ENCODE data around the gene CHD2. TPM values are rescaled to one million over a fixed set of nuclear protein-coding genes. Genes with fewer than 3 reads are reported as not detected.

CHD2 gene
- total and polyA plus RNA-seq, 4 donors = 13.9 to 90.2 (median 49.4) TPM

DNA sequence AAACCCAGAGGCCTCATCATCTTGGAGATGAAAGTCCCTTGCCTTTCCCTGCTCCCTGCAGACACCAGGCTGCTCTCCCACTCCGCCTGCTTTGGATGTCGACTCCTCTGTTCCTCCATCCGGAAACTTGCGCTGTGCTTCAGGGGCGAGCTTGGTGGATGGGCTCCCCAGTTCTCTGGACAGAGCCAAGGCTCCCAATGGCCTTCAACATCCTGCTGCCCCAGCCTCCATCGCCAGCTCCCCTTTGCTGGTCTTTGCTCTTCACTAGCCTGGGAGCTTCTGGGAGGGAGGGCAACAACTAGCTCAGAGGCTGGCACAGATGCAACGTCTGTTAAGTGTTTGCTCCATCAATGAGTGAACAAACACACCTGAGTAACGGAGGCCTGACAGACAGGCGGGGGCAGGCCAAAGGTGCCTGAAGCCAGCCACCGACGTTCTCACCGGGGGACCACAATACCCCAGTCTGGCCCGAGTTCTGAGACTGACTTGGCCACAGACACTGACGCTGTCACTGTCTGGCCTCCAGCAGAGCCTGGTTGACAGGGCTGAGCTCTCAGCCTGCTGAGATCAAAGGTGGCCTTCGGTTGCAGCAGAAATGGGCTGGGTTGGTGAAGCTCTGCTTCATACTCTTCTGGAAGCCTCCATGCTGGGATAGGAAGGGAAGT is 149.9 kb downstream of the CHD2 start:
- no peak overlapping the region for H3K27ac ChIP-seq (ENCODE audit: low read depth in 1 of 2, low read length in 2 of 2)
- DNase-seq (ENCODE audit: low spot score) = no peak
- no peak overlapping the region for H3K9ac ChIP-seq (ENCODE audit: low read depth in 1 of 2, low read length in 2 of 2)
- H3K27me3 ChIP-seq (ENCODE audit: control insufficient read depth in 4 of 4, insufficient read depth in 4 of 4, low read length in 3 of 4) = no peaks in the 10 kb centered on the region
- WGBS = 60% methylated on average over 15 of the region's 15 CpGs
- peaks cover 0 to 4% (median 2%) of the 10 kb centered on the region in 4 donors for H3K9me3 ChIP-seq (ENCODE audit: control insufficient read depth in 4 of 4, low read length in 3 of 4)
- no peaks in the 10 kb centered on the region for H3K36me3 ChIP-seq (ENCODE audit: control insufficient read depth in 4 of 4, insufficient read depth in 3 of 4, low read depth in 1 of 4, low read length in 3 of 4)
- H3K4me3 ChIP-seq (ENCODE audit: low read depth in 1 of 3, low read length in 3 of 3) = no peak overlapping the region
- no peak for TF ChIP-seq RAD21 (IDR thresholded peaks at IDR 0.05)
- TF ChIP-seq HNF4A (conservative IDR thresholded peaks at IDR 0.05) = no peak
- TF ChIP-seq, protein P1, sequence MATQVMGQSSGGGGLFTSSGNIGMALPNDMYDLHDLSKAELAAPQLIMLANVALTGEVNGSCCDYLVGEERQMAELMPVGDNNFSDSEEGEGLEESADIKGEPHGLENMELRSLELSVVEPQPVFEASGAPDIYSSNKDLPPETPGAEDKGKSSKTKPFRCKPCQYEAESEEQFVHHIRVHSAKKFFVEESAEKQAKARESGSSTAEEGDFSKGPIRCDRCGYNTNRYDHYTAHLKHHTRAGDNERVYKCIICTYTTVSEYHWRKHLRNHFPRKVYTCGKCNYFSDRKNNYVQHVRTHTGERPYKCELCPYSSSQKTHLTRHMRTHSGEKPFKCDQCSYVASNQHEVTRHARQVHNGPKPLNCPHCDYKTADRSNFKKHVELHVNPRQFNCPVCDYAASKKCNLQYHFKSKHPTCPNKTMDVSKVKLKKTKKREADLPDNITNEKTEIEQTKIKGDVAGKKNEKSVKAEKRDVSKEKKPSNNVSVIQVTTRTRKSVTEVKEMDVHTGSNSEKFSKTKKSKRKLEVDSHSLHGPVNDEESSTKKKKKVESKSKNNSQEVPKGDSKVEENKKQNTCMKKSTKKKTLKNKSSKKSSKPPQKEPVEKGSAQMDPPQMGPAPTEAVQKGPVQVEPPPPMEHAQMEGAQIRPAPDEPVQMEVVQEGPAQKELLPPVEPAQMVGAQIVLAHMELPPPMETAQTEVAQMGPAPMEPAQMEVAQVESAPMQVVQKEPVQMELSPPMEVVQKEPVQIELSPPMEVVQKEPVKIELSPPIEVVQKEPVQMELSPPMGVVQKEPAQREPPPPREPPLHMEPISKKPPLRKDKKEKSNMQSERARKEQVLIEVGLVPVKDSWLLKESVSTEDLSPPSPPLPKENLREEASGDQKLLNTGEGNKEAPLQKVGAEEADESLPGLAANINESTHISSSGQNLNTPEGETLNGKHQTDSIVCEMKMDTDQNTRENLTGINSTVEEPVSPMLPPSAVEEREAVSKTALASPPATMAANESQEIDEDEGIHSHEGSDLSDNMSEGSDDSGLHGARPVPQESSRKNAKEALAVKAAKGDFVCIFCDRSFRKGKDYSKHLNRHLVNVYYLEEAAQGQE (IDR thresholded peaks at IDR 0.05) = no peak
- TF ChIP-seq SP1 (IDR thresholded peaks at IDR 0.05) = no peak
- no peak for TF ChIP-seq YY1 (IDR thresholded peaks at IDR 0.05)
- TF ChIP-seq, protein P2, sequence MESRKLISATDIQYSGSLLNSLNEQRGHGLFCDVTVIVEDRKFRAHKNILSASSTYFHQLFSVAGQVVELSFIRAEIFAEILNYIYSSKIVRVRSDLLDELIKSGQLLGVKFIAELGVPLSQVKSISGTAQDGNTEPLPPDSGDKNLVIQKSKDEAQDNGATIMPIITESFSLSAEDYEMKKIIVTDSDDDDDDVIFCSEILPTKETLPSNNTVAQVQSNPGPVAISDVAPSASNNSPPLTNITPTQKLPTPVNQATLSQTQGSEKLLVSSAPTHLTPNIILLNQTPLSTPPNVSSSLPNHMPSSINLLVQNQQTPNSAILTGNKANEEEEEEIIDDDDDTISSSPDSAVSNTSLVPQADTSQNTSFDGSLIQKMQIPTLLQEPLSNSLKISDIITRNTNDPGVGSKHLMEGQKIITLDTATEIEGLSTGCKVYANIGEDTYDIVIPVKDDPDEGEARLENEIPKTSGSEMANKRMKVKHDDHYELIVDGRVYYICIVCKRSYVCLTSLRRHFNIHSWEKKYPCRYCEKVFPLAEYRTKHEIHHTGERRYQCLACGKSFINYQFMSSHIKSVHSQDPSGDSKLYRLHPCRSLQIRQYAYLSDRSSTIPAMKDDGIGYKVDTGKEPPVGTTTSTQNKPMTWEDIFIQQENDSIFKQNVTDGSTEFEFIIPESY (IDR thresholded peaks at IDR 0.05) = no peak
- no peak for TF ChIP-seq JUND (IDR thresholded peaks at IDR 0.05)
- TF ChIP-seq FOXA1 (IDR thresholded peaks at IDR 0.05) = no peak
- TF ChIP-seq, protein P3, sequence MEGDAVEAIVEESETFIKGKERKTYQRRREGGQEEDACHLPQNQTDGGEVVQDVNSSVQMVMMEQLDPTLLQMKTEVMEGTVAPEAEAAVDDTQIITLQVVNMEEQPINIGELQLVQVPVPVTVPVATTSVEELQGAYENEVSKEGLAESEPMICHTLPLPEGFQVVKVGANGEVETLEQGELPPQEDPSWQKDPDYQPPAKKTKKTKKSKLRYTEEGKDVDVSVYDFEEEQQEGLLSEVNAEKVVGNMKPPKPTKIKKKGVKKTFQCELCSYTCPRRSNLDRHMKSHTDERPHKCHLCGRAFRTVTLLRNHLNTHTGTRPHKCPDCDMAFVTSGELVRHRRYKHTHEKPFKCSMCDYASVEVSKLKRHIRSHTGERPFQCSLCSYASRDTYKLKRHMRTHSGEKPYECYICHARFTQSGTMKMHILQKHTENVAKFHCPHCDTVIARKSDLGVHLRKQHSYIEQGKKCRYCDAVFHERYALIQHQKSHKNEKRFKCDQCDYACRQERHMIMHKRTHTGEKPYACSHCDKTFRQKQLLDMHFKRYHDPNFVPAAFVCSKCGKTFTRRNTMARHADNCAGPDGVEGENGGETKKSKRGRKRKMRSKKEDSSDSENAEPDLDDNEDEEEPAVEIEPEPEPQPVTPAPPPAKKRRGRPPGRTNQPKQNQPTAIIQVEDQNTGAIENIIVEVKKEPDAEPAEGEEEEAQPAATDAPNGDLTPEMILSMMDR (IDR thresholded peaks at IDR 0.05; ENCODE audit: low read depth, low read length, missing input control) = no peak
- no peak for TF ChIP-seq FOXA2 (IDR thresholded peaks at IDR 0.05)
- TF ChIP-seq, protein P4, sequence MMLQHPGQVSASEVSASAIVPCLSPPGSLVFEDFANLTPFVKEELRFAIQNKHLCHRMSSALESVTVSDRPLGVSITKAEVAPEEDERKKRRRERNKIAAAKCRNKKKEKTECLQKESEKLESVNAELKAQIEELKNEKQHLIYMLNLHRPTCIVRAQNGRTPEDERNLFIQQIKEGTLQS (IDR thresholded peaks at IDR 0.05) = no peak
- TF ChIP-seq EGR1 (IDR thresholded peaks at IDR 0.05; ENCODE audit: low read depth in 2 of 2) = no peak
- no peak for TF ChIP-seq NR2F2 (IDR thresholded peaks at IDR 0.05)
- no peaks in the 10 kb centered on the region for H3K4me1 ChIP-seq (ENCODE audit: control insufficient read depth in 4 of 4, insufficient read depth in 4 of 4, low read length in 3 of 4)

DNA sequence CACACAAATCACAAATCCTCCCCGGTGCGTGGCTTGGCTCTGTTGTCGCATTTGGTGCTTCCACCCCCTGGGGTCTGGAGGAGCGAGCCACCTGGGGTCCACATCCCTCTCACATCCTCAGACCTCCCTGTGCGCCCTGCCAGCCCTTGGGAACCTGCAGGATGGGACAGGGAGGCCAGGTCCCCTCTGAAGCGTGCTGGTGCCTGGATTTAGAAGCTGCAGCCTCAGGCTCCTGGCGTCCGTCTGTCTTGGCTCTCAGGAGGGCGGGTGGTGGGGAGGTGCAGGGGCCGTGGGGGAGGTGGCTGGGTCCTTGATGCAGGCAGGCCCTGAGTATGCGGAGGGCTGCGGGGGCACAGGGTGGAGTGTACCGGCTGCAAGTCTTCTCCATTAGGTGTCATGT is 150.5 kb downstream of the CHD2 start:
- no peaks in the 10 kb centered on the region for H3K4me1 ChIP-seq (ENCODE audit: control insufficient read depth in 4 of 4, insufficient read depth in 4 of 4, low read length in 3 of 4)
- no peak for DNase-seq (ENCODE audit: low spot score)
- H3K27me3 ChIP-seq (ENCODE audit: control insufficient read depth in 4 of 4, insufficient read depth in 4 of 4, low read length in 3 of 4) = no peaks in the 10 kb centered on the region
- 95% methylated on average over 13 of the region's 13 CpGs for WGBS
- H3K4me3 ChIP-seq (ENCODE audit: low read depth in 1 of 3, low read length in 3 of 3) = no peak overlapping the region
- H3K9me3 ChIP-seq (ENCODE audit: control insufficient read depth in 4 of 4, low read length in 3 of 4) = peaks cover 0 to 4% (median 0%) of the 10 kb centered on the region in 4 donors
- H3K9ac ChIP-seq (ENCODE audit: low read depth in 1 of 2, low read length in 2 of 2) = no peak overlapping the region
- TF ChIP-seq HNF4G (IDR thresholded peaks at IDR 0.05) = no peak
- no peak for TF ChIP-seq SP1 (IDR thresholded peaks at IDR 0.05)
- no peak for TF ChIP-seq GABPA (IDR thresholded peaks at IDR 0.05 in 1 of 2, conservative IDR thresholded peaks at IDR 0.05 in 1 of 2)
- TF ChIP-seq, protein P2 (IDR thresholded peaks at IDR 0.05) = no peak
- no peak for TF ChIP-seq EGR1 (IDR thresholded peaks at IDR 0.05; ENCODE audit: low read depth in 2 of 2)
- TF ChIP-seq FOXA2 (IDR thresholded peaks at IDR 0.05) = no peak
- no peak for TF ChIP-seq RXRA (IDR thresholded peaks at IDR 0.05)
- TF ChIP-seq RAD21 (IDR thresholded peaks at IDR 0.05) = no peak
- TF ChIP-seq, protein P1 (IDR thresholded peaks at IDR 0.05) = no peak
- TF ChIP-seq NR2F2 (IDR thresholded peaks at IDR 0.05) = no peak
- TF ChIP-seq, protein P4 (IDR thresholded peaks at IDR 0.05) = no peak
- no peak for TF ChIP-seq FOXA1 (IDR thresholded peaks at IDR 0.05)
- TF ChIP-seq JUND (IDR thresholded peaks at IDR 0.05) = no peak
- no peak for TF ChIP-seq YY1 (IDR thresholded peaks at IDR 0.05)
- no peak overlapping the region for H3K27ac ChIP-seq (ENCODE audit: low read depth in 1 of 2, low read length in 2 of 2)
- H3K36me3 ChIP-seq (ENCODE audit: control insufficient read depth in 4 of 4, insufficient read depth in 3 of 4, low read depth in 1 of 4, low read length in 3 of 4) = no peaks in the 10 kb centered on the region
